Epithelial cell of proximal tubule (primary cell): ENCODE data around the gene MAGEF1. TPM values are rescaled to one million over a fixed set of nuclear protein-coding genes. Genes with fewer than 3 reads are reported as not detected.

Experiments
- DNase-seq: peaks from one replicate; pipeline ENCODE4 v3.0.0-alpha.2; 2011; ENCODE audit warnings: low read depth
- H3K4me3 ChIP-seq: 2 replicates; pipeline ENCODE4 v1.5.1; 2011; ENCODE audit warnings: low read depth, mild to moderate bottlenecking, low read length
- total RNA-seq: library from RNA; depleted of rRNA; stranded (reverse); fragments of >200 nt; gene quantifications from 2 replicates; pipeline ENCODE4 v1.2.3, GENCODE V29; 2015
- TF ChIP-seq, protein P1 (sequence below): conservative IDR thresholded peaks from 2 replicates; pipeline ENCODE4 v1.5.1; 2012; ENCODE audit warnings: low read depth, mild to moderate bottlenecking, low read length

The MAGEF1 gene
- total RNA-seq, 1 donor from 2014 or later, result 27.5 TPM

DNA sequence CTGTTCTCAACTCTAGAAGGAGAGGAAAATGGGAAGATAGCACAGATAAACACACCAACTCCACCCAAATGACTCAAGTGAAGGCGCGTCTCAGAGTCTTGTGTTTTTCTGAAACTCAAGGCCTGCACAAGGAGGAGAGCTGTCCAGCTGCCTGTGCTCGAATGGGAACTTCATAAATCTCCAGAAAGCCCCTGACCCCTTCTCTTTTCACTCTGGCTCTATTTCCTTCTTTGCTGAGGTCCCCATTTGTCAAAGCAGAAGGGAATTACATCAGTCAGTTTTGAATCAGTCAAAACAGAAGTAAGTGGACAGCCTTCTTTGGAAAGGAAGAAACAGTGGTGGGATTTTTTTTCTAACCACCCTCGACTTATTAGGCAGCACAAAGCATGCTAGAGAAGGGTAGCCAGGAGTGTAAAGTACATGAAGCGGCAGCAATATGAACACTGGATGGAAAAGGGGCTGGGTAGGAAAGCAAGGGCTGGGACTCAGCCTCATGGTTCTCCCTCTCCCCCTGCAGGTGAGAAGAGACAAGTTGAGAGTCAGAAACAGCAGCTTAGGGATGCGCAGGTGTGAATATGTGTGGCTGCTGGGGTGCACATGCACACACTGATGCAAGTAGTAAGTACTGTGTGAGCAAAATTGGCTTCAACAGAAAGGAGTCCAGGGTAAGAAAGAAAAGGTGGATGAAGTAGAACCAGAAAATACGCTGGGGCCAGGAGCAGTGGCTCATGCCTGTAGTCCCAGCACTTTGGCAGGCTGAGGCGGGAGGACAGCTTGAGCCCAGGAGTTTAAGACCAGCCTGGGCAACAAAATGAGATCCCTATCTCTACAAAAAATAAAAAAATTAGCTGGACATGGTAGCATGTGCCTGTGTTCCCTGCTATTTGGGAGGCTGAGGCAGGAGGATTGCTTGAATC lies 36.6 kb upstream of the MAGEF1 start:
- TF ChIP-seq, protein P1, sequence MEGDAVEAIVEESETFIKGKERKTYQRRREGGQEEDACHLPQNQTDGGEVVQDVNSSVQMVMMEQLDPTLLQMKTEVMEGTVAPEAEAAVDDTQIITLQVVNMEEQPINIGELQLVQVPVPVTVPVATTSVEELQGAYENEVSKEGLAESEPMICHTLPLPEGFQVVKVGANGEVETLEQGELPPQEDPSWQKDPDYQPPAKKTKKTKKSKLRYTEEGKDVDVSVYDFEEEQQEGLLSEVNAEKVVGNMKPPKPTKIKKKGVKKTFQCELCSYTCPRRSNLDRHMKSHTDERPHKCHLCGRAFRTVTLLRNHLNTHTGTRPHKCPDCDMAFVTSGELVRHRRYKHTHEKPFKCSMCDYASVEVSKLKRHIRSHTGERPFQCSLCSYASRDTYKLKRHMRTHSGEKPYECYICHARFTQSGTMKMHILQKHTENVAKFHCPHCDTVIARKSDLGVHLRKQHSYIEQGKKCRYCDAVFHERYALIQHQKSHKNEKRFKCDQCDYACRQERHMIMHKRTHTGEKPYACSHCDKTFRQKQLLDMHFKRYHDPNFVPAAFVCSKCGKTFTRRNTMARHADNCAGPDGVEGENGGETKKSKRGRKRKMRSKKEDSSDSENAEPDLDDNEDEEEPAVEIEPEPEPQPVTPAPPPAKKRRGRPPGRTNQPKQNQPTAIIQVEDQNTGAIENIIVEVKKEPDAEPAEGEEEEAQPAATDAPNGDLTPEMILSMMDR, result peak; percentile 48
- no peak overlapping the region for H3K4me3 ChIP-seq
- no peak for DNase-seq

DNA sequence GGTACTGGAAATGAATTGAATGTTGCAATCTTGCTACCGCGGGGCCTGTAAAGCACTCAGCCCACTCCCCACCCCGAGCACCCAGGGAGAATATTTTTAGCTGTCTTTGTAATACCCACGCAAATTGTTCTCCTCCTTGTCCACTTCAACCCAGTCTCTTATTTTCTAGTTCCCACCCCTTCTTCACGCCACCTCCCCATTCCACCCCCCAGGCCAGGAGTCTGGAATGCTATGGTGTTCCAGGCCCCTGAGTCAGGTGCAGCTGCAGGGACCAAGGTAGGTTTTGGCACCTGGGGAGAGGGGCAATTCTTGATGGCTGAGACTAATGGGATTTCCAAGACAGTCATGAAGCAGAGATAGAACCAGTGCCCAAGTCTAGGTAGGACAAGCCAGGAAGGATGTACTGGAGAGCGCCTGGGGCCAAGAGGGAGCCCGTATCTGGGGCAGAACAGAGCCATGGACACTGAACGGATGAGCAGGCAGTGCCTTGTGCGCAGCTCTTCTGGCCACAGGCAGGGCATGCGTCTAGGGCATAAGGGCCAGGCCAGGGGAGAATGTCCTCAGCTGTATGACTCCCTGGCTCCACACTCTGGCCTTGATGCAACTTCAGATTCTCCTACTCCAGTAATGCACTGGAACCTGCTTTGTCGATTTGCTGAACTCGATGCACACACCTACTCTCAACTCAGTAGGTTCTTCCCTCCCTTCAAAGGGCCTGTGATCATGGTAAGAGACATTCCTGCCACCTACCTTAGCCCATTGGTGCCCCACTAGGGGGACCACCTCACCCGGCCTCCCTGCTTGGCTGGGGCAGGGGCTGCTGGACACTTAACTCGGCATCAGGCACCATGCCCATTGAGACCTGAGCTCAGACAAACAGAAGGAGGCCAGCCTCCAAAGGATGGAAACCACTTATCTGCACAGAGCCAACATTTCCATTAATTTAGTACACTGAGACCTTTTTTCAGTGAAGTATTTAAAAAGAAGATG lies 34.6 kb upstream of the MAGEF1 start:
- no peak for DNase-seq
- TF ChIP-seq, protein P1, result no peak
- H3K4me3 ChIP-seq, result no peak overlapping the region

DNA sequence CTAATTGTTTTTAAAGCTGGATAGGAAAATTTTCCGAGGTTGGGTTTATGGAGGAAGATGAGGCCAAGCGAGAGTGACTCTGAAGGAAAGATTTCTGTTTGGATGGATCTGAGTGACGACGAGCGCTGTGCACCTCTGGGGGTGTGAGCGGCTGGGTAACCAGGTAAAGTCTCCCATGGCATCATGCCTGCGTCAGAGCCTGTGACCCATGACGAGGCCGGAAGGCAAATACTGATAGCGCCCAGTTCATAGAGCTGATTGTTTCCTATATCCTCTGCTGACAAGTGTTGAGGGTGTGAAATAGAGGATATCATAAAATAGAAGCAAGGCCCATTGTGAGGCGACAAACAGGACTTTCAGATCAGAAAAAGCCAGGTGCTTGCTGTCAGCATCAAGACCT lies 33.7 kb upstream of the MAGEF1 start:
- H3K4me3 ChIP-seq, result no peak overlapping the region
- TF ChIP-seq, protein P1, result no peak
- no peak for DNase-seq

DNA sequence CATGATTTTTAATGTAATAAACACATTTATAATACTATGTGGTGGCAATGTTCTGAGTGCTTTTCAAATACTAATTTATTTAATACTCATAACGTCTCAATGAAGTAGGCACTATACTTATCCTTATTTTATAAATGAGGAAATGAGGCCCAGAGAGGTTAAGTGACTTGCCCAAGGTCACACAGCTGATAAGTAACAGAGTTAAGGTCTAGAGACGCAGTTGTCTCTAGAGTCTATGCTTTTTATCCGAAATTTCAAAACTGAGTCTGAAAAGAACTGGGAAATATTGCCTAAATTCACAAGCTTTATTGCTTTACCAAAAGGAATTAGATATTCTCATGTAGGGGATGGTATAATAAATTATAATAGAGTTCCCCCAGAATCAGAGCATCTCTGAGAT lies 31.4 kb upstream of the MAGEF1 start:
- TF ChIP-seq, protein P1, result no peak
- no peak overlapping the region for H3K4me3 ChIP-seq
- DNase-seq, result no peak

DNA sequence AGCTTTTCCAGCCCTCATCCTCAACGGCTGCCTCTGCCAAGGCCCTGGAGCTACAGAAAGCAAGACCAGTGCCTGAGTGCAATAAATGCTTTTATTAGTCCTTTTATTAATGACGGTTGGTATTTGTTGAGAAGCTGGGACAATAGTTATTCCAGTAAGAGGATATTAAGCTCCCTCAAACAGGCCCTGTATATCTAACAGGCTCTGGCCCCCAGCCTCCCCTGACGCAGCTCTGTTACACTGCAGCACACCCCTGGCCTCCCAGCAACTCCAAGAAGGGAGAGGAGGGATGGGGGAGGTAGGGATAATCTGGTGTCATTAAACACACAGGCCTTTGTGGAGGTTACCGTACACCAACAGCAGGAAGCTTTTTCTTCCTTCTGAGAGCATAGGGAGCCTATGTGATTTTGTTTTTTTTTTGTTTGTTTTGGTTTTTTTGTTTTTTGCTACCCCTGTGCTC lies 30.8 kb upstream of the MAGEF1 start:
- DNase-seq, result no peak
- TF ChIP-seq, protein P1, result no peak
- no peak overlapping the region for H3K4me3 ChIP-seq

DNA sequence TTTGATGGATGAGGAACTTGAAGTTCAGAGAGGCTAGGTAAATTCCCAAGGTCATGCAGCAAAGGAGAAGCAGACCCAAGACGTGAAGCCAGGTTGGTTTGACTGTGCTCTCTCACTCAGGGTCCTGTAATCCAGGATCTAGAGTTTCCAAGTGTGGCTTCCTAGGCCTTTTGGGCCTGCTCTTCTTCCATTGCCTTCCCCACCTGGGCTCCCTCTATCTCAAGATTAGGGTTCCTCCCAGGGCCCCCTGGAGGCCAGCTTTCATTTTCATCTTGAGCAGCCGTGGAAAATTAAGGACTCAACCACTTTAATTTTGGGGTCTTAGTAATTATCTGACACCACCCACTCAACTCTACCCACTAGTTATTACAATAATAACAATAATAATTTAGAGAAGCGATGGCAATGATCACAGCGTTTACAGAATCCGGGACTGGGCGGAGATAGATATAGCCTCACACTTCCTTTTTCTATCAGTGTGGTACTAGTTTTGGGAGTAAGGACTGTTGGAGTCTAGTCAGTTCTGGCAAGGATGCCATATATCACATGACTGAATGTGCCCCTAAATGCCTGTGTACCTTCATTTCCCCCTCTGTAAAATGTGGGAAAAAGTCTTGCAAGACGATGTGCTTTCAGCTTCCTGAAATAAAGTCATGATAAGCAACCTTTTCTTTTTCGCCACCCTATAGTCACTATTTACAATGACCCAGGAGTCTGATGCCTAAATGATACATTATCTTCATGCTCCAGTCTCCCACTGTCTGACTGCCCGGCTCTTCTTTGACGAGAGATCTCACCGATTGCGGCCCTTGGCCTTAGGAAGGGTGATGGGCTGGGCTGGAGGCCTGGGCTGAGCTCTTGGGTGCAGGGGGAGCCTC lies 30.2 kb upstream of the MAGEF1 start:
- no peak for DNase-seq
- TF ChIP-seq, protein P1, result no peak
- H3K4me3 ChIP-seq, result no peak overlapping the region
